Loucy (cell line): ENCODE measurements around the gene RPS16.

Source experiments
- H2AFZ ChIP-seq: fragments of 200-600 bp; sonication (generic); 2 replicates; pipeline ENCODE4 v1.6.0; 2016; ENCODE audit warnings: antibody characterized with exemption, mild to moderate bottlenecking, low read length, moderate library complexity
- H3F3A ChIP-seq: fragments of 200-600 bp; 2 replicates; pipeline ENCODE4 v1.6.0; 2016; ENCODE audit warnings: antibody characterized with exemption, low read depth, mild to moderate bottlenecking
- H3K27me3 ChIP-seq: fragments of 200-600 bp; sonication (generic); 2 replicates; pipeline ENCODE4 v1.6.1; 2014; ENCODE audit warnings: low read length, mild to moderate bottlenecking; ENCODE audit not compliant: insufficient read depth, poor library complexity, severe bottlenecking
- H3K36me3 ChIP-seq: fragments of 200-600 bp; sonication (generic); 2 replicates; pipeline ENCODE4 v1.6.1; 2016; ENCODE audit warnings: low read length; ENCODE audit not compliant: insufficient read depth
- H3K4me1 ChIP-seq: fragments of 200-600 bp; sonication (generic); 2 replicates; pipeline ENCODE4 v1.5.1; 2014; ENCODE audit warnings: low read length, mild to moderate bottlenecking; ENCODE audit not compliant: insufficient read depth, poor library complexity, severe bottlenecking
- H3K4me2 ChIP-seq: fragments of 200-600 bp; sonication (generic); 2 replicates; pipeline ENCODE4 v1.6.0; 2014; ENCODE audit warnings: antibody characterized with exemption, low read length, low read depth, mild to moderate bottlenecking; ENCODE audit not compliant: poor library complexity, severe bottlenecking
- H3K4me3 ChIP-seq: fragments of 200-600 bp; sonication (generic); 2 replicates; pipeline ENCODE4 v1.5.1; 2014; ENCODE audit warnings: low read length, mild to moderate bottlenecking, mixed read lengths; ENCODE audit not compliant: poor library complexity, severe bottlenecking
- H3K79me2 ChIP-seq: fragments of 200-600 bp; sonication (generic); 2 replicates; pipeline ENCODE4 v1.6.1; 2014; ENCODE audit warnings: low read length; ENCODE audit not compliant: insufficient read depth
- H3K9ac ChIP-seq: fragments of 200-600 bp; sonication (generic); 2 replicates; pipeline ENCODE4 v1.6.0; 2014; ENCODE audit warnings: mild to moderate bottlenecking, low read depth, low read length, moderate library complexity; ENCODE audit not compliant: poor library complexity, severe bottlenecking
- H3K9me2 ChIP-seq: fragments of 200-600 bp; sonication (generic); replicated peaks from 2 replicates; pipeline ENCODE4 v1.6.1; 2016; ENCODE audit warnings: low read depth, low read length, mixed read lengths
- H3K9me3 ChIP-seq: fragments of 200-600 bp; sonication (generic); 2 replicates; pipeline ENCODE4 v1.6.1; 2014; ENCODE audit warnings: mild to moderate bottlenecking, antibody characterized with exemption, low read length, low read depth; ENCODE audit not compliant: insufficient read depth
- H4K20me1 ChIP-seq: fragments of 200-600 bp; sonication (generic); 2 replicates; pipeline ENCODE4 v1.6.0; 2014; ENCODE audit warnings: antibody characterized with exemption, low read length, mild to moderate bottlenecking; ENCODE audit not compliant: insufficient read depth, poor library complexity, severe bottlenecking
- CTCF ChIP-seq: fragments of 200-600 bp; sonication (generic); conservative IDR thresholded peaks from 2 replicates; pipeline ENCODE4 v1.5.1; 2014; ENCODE audit warnings: mild to moderate bottlenecking, antibody characterized with exemption, low read length
- EZH2phosphoT487 ChIP-seq: fragments of 200-600 bp; IDR thresholded peaks from 2 replicates; pipeline ENCODE4 v1.6.1; 2018; ENCODE audit warnings: antibody characterized with exemption, mild to moderate bottlenecking, moderate library complexity, borderline replicate concordance

The RPS16 gene

DNA sequence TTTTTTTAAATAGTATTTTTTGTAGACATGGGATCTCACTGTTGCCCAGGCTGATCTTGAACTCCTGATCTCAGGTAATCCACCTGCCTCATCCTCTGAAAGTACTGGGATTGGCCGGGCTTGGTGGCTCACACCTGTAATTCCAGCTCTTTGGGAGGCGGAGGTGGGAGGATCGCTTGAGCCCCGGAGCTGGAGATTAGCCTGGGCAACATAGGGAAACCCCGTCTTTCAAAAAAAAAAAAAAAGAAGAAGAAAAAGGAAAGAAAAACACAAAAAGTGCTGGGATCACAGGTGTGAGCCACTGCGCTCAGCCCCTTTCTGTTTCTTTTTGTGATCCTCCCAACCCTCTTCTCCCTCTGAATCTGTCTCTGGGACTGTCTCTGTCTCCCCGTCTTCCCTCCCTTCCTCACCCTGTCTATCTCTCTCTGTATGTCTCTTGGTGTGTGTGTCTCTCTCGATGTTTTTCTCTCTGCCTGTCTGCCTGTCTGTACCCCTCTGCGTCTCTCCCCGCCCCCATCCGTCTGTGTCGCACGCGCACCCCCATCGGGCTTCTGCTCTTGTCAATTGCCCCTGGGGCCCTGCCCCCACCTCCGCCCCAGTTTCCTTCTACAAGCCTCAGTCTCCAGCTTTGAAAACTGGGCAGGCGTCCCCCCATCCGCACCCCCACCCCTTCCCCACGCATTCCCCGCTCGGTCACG, 29.6 kb downstream of the RPS16 start:
- Histone ChIP-seq H3K4me1 (peaks cover 53% of the 10 kb centered on the region), H3F3A (peaks cover 3% of the 10 kb centered on the region), H2AFZ (no peak overlapping the region), H3K79me2 (peaks cover 39% of the 10 kb centered on the region), H3K36me3 (no peaks in the 10 kb centered on the region), H3K4me3 (peak overlapping the region; percentile 93), H3K27me3 (no peaks in the 10 kb centered on the region), H4K20me1 (peaks cover 26% of the 10 kb centered on the region), H3K9me3 (no peaks in the 10 kb centered on the region), H3K9me2 (no peaks in the 10 kb centered on the region), H3K9ac (peak overlapping the region; percentile 94), H3K4me2 (peak overlapping the region; percentile 70)
- TF ChIP-seq EZH2phosphoT487 (no peak), CTCF (no peak)

GRCh38 chr19:39405261-39405957, 30.3 kb downstream of the RPS16 start:
- no peaks in the 10 kb centered on the region for H3K9me3 ChIP-seq
- H3K4me2 ChIP-seq: peak overlapping the region; percentile 70
- peak overlapping the region; percentile 94 for H3K9ac ChIP-seq
- no peaks in the 10 kb centered on the region for H3K9me2 ChIP-seq
- H4K20me1 ChIP-seq: peaks cover 26% of the 10 kb centered on the region
- peaks cover 32% of the 10 kb centered on the region for H3K79me2 ChIP-seq
- TF ChIP-seq EZH2phosphoT487: no peak
- no peak for TF ChIP-seq CTCF
- H3K36me3 ChIP-seq: no peaks in the 10 kb centered on the region
- H3F3A ChIP-seq: peaks cover 3% of the 10 kb centered on the region
- peaks cover 48% of the 10 kb centered on the region for H3K4me1 ChIP-seq
- H3K4me3 ChIP-seq: peak overlapping the region; percentile 93
- H3K27me3 ChIP-seq: no peaks in the 10 kb centered on the region
- H2AFZ ChIP-seq: no peak overlapping the region

DNA sequence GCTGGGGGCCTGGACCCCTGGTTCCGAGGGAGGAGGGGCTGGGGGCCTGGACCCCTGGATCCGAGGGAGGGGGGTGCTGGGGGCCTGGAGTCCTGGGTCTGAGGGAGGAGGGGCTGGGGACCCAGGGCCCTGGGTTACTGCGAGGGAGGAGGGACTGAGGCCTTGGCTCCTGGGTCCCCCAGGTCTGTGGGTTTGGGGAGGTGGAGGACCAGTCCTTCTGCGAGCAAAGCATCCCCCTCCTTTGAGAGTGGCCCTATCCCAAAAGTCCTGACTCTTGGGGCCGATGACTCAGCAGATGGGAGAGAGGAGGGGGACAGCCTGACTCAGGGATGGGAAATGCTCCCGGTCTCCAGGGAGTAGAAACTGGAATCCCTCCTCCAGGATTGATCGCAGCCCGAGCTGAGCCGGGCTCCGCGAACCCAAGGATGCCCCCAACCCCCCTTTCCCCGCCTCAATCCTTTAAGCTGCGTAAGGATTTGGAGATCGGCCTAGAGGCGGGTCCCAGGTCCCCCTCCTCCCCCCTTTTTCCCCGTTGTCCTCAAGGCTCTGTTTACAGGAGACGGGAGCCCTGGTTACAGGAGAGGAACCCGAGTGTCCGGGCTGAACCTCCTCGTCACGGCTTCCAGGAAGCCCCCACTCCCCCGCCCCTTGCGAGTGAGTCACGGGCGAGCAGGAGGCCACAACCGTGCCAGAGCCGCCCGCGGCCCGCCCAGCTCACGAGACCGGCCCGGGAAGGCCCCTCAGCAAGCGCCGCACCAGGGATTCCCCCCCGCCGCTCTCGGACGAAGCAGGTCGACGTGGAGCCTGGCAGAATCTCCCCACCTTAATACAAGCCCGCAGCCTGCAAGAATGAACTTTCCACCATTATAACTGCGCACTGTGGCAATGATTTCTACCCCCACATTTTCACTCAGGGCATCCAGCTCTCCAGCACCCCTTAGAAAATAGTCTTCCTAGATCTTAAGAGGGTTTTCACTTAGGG, 32.1 kb downstream of the RPS16 start:
- Histone ChIP-seq H3K27me3 (no peaks in the 10 kb centered on the region), H3F3A (peaks cover 3% of the 10 kb centered on the region), H3K36me3 (no peaks in the 10 kb centered on the region), H3K9ac (peak overlapping the region; percentile 79), H3K9me2 (no peaks in the 10 kb centered on the region), H3K4me2 (peak overlapping the region; percentile 75), H3K4me3 (peak overlapping the region; percentile 66), H4K20me1 (peaks cover 19% of the 10 kb centered on the region), H3K4me1 (peaks cover 42% of the 10 kb centered on the region), H3K79me2 (peaks cover 17% of the 10 kb centered on the region), H3K9me3 (no peaks in the 10 kb centered on the region), H2AFZ (no peak overlapping the region)
- TF ChIP-seq EZH2phosphoT487 (no peak), CTCF (no peak)
